ENCODE results near the gene TTLL12. TPM values are rescaled to one million over a fixed set of nuclear protein-coding genes. Genes with fewer than 3 reads are reported as not detected.

The TTLL12 gene
- total and polyA plus RNA-seq, 2 experiments from 2014 or later: 46.7 to 147 TPM

DNA sequence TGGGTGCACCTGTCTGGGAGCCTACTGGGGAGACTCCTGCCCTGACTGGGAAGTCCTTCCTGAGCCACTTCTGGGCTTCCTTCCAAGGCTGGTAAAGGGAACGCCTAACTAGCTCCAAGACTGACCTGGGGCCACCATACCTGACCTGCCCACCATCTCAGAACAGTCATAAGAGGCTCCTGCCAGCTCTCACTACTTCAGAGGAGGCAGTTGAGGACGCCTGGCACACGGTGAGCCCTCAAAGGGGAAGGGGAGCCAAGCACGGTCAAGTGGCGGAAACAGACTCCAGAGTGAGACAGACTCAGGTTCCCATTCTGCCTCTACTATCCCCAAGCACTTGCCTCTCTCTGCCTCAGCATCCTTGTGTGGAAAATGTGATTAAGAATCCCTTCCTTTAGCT lies 51.4 kb downstream of the TTLL12 start:
- Histone ChIP-seq H3K79me2 (replicated peaks; ENCODE audit: insufficient read depth) (no peaks in the 10 kb centered on the region), H4K20me1 (replicated peaks; ENCODE audit: insufficient read depth) (peaks cover 4% of the 10 kb centered on the region; the same call in 1 of the 2 replicates), H3K9me2 (ENCODE audit: insufficient read depth) (no peaks in the 10 kb centered on the region), H2AFZ (no peak overlapping the region), H3F3A (replicated peaks; ENCODE audit: low read depth) (no peaks in the 10 kb centered on the region), H3K27me3 (ENCODE audit: insufficient read depth) (no peaks in the 10 kb centered on the region), H3K4me2 (no peak overlapping the region), H3K36me3 (ENCODE audit: insufficient read depth) (peaks cover 4% of the 10 kb centered on the region; the same call in 1 of the 2 replicates), H3K27ac (ENCODE audit: low read depth) (no peak overlapping the region), H3K4me3 (no peak overlapping the region), H3K4me1 (ENCODE audit: insufficient read depth) (no peaks in the 10 kb centered on the region)
- H3K36me3 Mint-ChIP-seq (ENCODE audit: low read depth): peaks cover 61% of the 10 kb centered on the region; the same call in 2 of the 3 replicates
- TF ChIP-seq POLR2AphosphoS5 (IDR thresholded peaks at IDR 0.05; ENCODE audit: low read depth) (no peak), JUNB (IDR thresholded peaks at IDR 0.05; ENCODE audit: unreplicated experiment) (no peak), EZH2 (IDR thresholded peaks at IDR 0.05; ENCODE audit: low read depth, unreplicated experiment) (no peak), REST (IDR thresholded peaks at IDR 0.05; ENCODE audit: unreplicated experiment) (no peak), ETS1 (IDR thresholded peaks at IDR 0.05) (no peak), EZH2phosphoT487 (IDR thresholded peaks at IDR 0.05; ENCODE audit: unreplicated experiment) (no peak), STAT1 (IDR thresholded peaks at IDR 0.05; ENCODE audit: unreplicated experiment) (no peak), ZNF114 (CRISPR knock-in tag; IDR thresholded peaks at IDR 0.05) (no peak)
- TF ChIP-seq, protein P1, sequence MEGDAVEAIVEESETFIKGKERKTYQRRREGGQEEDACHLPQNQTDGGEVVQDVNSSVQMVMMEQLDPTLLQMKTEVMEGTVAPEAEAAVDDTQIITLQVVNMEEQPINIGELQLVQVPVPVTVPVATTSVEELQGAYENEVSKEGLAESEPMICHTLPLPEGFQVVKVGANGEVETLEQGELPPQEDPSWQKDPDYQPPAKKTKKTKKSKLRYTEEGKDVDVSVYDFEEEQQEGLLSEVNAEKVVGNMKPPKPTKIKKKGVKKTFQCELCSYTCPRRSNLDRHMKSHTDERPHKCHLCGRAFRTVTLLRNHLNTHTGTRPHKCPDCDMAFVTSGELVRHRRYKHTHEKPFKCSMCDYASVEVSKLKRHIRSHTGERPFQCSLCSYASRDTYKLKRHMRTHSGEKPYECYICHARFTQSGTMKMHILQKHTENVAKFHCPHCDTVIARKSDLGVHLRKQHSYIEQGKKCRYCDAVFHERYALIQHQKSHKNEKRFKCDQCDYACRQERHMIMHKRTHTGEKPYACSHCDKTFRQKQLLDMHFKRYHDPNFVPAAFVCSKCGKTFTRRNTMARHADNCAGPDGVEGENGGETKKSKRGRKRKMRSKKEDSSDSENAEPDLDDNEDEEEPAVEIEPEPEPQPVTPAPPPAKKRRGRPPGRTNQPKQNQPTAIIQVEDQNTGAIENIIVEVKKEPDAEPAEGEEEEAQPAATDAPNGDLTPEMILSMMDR (conservative IDR thresholded peaks at IDR 0.05; ENCODE audit: low read depth in 2 of 2): no peak
- TF ChIP-seq, protein P2, sequence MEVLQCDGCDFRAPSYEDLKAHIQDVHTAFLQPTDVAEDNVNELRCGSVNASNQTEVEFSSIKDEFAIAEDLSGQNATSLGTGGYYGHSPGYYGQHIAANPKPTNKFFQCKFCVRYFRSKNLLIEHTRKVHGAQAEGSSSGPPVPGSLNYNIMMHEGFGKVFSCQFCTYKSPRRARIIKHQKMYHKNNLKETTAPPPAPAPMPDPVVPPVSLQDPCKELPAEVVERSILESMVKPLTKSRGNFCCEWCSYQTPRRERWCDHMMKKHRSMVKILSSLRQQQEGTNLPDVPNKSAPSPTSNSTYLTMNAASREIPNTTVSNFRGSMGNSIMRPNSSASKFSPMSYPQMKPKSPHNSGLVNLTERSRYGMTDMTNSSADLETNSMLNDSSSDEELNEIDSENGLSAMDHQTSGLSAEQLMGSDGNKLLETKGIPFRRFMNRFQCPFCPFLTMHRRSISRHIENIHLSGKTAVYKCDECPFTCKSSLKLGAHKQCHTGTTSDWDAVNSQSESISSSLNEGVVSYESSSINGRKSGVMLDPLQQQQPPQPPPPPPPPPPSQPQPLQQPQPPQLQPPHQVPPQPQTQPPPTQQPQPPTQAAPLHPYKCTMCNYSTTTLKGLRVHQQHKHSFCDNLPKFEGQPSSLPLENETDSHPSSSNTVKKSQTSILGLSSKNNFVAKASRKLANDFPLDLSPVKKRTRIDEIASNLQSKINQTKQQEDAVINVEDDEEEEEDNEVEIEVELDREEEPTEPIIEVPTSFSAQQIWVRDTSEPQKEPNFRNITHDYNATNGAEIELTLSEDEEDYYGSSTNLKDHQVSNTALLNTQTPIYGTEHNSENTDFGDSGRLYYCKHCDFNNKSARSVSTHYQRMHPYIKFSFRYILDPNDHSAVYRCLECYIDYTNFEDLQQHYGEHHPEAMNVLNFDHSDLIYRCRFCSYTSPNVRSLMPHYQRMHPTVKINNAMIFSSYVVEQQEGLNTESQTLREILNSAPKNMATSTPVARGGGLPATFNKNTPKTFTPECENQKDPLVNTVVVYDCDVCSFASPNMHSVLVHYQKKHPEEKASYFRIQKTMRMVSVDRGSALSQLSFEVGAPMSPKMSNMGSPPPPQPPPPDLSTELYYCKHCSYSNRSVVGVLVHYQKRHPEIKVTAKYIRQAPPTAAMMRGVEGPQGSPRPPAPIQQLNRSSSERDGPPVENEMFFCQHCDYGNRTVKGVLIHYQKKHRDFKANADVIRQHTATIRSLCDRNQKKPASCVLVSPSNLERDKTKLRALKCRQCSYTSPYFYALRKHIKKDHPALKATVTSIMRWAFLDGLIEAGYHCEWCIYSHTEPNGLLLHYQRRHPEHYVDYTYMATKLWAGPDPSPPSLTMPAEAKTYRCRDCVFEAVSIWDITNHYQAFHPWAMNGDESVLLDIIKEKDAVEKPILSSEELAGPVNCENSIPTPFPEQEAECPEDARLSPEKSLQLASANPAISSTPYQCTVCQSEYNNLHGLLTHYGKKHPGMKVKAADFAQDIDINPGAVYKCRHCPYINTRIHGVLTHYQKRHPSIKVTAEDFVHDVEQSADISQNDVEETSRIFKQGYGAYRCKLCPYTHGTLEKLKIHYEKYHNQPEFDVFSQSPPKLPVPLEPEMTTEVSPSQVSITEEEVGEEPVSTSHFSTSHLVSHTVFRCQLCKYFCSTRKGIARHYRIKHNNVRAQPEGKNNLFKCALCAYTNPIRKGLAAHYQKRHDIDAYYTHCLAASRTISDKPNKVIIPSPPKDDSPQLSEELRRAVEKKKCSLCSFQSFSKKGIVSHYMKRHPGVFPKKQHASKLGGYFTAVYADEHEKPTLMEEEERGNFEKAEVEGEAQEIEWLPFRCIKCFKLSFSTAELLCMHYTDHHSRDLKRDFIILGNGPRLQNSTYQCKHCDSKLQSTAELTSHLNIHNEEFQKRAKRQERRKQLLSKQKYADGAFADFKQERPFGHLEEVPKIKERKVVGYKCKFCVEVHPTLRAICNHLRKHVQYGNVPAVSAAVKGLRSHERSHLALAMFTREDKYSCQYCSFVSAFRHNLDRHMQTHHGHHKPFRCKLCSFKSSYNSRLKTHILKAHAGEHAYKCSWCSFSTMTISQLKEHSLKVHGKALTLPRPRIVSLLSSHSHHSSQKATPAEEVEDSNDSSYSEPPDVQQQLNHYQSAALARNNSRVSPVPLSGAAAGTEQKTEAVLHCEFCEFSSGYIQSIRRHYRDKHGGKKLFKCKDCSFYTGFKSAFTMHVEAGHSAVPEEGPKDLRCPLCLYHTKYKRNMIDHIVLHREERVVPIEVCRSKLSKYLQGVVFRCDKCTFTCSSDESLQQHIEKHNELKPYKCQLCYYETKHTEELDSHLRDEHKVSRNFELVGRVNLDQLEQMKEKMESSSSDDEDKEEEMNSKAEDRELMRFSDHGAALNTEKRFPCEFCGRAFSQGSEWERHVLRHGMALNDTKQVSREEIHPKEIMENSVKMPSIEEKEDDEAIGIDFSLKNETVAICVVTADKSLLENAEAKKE (CRISPR knock-in tag; IDR thresholded peaks at IDR 0.05): no peak
- DNase-seq (ENCODE audit: low spot score): no peak
- no peak overlapping the region for H3K4me3 Mint-ChIP-seq
- ATAC-seq: no peak
- no peak overlapping the region for H3K27ac Mint-ChIP-seq
- peaks cover 2% of the 10 kb centered on the region for H3K27me3 Mint-ChIP-seq (ENCODE audit: insufficient read depth, low read depth, poor library complexity)
- no peaks in the 10 kb centered on the region for H3K9me3 Mint-ChIP-seq
- H3K4me1 Mint-ChIP-seq: no peaks in the 10 kb centered on the region

All from GM23338 (cell line).